ENCODE results near the gene NOSIP.

The NOSIP gene

DNA sequence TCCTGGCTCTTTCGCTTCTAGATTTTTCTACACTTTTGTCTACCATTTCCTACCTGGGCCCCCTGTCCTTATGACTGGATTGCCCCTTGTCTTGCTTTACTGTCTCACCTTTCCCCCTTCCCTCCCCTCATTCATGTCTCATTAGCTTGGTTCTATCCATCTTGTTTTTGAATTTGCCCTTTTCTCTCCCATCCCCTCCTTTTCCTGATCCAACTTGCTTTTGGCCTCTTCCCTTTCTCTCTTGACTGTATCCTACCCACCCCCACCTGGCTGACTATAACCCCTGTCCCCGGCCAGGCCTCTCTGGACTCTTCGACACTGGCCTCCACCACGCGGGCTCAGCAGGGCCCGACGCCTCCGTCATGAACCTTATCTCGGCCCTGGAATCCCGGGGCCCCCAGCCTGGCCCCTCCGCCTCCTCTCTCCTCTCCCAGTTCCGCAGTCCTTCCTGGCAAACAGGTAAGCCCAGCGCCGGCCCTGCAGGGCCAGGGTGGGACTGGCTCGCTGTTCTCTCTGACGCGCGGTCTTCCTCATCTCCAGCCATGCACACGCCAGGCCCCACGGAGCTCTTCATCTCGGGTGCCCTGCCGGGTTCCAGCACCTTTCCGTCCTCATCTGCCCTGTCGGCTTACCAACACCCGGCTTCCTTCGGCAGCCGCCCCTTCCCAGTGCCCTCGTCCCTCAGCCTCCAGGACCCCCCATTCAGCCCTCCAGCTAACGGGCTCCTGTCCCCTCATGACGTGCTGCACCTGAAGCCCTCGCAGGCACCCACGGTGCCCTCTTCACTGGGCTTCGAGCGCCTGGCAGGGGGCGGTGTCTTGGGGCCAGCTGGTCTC lies 14.0 kb upstream of the NOSIP start:
- no peak for DNase-seq

GRCh38 chr19:49593233-49594113 lies 13.1 kb upstream of the NOSIP start:
- peak; percentile 82 for DNase-seq

DNA sequence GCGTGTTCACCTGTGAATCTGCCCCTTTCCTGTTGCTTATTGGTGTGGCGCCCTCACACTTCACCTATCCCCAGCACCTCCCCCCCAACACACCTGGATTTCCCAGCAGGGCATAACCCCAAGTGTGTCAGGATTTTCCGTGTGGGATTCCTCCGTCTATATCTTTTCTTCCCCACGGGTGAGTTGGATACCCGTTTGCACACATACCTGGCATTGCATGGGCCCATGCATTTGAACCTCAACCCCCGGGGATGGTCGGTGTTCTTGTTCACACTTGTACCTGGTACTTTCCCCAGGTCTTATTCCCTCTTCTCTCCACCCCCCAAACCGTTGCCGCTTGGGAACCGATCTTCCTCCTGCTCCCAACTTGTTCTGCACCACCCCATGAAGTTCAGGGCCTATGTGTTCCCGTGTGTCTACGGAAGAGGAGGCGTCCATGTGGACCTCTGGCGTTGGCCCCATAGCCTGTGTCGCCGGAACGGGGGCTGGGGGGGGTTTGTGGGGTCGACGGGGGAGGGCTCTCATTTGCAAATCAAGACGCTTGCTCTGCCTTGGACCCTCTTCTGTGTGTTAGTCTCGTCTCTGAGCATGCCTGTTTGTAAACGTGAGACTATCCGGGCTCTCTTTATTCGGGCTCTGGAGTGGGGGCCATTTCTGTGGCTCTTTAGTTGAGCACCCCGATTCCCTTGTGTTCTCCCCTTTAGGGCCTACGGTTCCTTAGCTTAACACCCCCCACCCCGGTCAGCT lies 12.3 kb upstream of the NOSIP start:
- no peak for DNase-seq

DNA sequence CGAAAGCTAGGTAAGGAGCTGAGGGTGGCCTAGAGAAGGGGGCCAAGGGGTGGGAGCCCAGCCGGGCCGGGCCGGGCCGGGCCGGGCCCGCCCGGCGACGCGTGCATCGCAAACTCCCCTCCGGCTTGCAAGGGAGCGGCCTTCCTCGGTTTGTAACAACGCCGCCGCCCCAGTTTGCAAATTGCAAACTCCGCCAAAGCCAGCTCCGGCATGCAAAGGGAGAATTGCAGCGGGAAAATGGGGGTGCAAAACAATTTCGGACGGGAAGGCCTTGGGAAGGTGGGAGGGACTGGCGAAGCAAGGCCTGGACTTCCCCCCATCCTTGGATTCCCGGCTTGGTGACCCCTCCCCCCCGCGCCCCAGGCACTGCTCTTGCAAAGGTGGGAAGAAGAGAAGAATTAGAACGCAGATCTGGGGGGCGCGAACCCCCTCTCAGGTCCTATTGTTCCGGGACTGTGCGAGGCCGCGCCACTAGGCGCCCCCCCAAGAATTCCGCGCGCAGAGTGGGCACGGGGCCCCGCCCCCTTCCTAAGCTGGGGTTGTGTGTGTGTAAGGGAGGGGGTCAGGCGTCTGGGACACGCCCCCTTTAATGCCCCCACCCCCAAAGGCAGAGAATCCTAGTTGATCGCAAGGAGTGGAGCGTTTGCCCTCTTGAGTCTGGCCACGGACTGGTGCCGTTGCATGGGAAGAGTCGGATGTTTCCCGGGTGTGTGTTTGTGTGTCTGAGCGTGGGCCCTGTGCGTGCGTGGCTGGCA lies 11.6 kb upstream of the NOSIP start:
- peak; percentile 59 for DNase-seq

- peak; percentile 65 for DNase-seq
Observed at GRCh38 chr19:49590971-49591730, 10.8 kb upstream of the NOSIP start, which contains the start of gene PRR12. Gene PRR12, plus strand, starts transcription at chr19:49591182. Its CDS starts 473 bp downstream, at chr19:49591655.

DNA sequence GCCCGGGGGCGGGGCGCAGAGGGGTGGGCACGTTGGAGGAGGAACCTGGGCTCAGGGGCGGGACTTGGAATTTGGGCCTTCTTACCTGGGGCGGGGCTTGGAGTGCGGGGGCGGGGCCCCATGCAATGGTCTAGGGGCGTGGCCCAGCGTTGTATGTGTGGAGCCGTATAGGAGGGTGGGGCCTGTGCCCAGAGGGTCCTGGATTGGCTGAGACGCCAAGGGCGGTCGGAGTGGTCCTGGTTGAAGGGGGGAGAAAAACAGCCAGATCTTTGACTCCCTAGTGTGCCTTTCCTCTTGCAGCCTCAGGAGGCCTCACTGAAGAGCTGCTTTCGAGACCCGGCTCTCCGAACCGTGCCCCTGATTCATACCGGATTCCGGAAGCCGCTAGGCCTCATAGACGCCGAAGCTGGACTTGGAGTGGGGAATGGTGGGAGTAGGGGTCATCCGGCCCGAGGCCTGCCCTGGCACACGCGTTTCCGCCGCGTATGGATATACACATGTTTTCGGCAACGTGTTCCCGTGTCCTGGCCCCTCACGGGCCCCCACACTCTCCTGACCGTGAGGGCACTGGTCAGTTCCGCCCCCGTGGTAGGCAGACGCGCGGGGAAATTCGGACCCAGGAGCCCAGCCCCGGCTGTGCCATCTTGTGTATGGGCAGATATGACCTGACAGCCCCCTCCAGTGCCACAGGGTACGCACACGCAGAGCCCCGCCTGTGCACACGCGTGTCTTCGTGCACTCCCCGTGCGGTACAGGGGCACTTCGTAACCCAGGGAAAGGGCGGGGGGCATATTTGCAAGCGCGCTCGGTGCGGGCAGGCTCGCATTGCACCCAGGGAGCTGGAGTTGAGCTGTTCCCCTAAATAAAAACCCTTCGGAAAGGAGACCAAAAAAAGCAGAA lies 10.0 kb upstream of the NOSIP start:
- peak; percentile 96 for DNase-seq

GRCh38 chr19:49589502-49589905 lies 9.1 kb upstream of the NOSIP start:
- no peak for DNase-seq

GRCh38 chr19:49588365-49589122 lies 8.2 kb upstream of the NOSIP start:
- no peak for DNase-seq

DNA sequence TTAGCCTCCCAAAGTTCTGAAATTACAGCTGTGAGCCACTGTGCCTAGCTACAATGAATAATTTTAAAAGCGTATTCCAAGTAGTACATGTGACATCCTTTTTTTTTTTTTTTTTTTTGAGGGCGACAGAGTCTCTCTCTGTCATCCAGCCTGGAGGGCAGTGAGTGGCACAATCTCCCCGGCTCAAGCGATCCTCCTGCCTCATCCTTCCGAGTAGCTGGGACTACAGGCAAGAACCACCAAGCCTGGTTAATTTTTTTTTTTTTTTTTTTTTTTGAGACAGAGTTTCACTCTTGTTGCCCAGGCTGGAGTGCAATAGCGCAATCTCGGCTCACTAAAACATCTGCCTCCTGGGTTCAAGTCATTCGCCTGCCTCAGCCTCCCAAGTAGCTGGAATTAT lies 6.9 kb upstream of the NOSIP start:
- no peak for DNase-seq

- DNase-seq = no peak
Observed at GRCh38 chr19:49585023-49585422, 4.7 kb upstream of the NOSIP start.

DNA sequence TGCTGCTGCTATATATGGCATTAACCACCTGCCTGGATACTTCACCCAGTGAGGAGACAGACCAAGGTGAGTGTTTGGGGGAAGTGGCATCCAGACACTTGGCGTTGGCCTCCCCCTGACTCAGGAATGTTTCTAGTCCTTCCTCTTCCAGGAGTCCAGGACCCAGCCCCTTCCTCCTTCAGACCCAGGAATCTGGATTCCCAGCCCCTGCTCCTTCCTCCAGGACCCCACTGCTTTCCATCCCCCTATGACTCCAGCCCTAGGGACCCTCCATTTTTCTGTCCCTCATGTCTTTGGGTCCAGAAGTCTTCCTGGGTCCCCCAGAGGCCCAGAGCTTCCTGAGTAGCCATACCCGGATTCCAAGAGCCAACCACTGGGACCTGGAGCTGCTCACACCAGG lies 2.9 kb upstream of the NOSIP start:
- no peak for DNase-seq

DNA sequence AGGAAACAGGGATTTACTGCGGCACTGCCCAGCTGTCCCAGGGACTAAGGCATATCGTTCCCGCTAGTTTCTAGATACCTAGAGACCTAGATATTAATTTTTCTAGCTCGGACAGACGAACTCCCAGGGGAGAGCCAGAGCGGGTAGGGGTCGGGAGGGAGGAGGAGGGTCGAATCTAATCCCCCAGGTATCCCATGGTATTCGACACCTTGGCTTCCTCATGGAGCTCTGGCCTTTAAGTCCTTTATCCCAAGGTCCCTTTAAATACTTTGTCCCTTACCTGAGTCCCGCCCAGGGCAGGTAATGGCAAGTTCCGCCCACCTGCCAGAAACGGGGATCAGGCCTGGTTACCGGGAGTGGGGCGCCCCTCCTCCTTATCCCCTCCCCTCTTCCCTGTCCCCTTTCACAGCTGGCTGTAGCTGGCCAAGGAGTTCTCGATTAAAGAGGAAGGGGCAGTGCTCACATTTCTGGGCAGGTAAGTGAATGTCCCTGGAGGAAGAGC lies 702 bp upstream of the NOSIP start, which contains the start of gene PRRG2:
Gene PRRG2, plus strand, starts transcription at position 310 of the 502 bp plus-strand sequence. CDS start 1,904 bp downstream, outside the sequence.
- DNase-seq = no peak

DNA sequence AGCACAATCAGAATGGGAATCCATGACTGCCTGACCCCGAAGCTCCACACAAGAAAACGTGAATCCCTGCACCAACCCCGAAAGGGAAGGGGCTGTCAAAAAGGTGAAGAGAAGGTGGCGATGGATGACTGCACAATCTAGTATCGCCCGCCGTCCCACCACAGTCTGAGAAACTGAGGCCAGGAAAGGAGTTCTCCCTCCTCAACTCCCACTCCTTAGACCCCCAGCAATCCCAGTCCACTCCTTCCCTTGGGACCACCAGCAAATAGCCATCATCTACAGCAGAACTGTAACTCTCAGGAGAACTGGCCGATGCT lies 451 bp downstream of the NOSIP start:
- no peak for DNase-seq

DNA sequence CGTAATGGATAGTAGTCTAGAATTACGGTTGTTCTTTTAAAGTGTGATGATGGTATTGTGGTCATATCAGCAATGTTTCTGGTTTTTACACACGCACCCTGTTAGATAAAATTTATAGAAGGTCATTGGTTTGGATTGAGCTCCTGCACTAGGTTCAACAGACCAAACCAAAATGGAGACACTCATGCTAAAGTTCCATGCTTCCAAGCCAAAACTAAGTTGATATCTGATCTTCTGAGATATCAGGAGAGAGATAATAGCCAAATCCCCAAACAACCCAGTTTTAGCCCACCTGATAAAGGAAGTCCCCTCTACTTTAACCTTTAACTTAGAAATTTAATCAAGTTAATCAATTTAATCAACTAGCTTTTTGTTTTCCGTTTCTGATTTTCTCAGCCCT lies 1.2 kb downstream of the NOSIP start:
- no peak for DNase-seq

DNA sequence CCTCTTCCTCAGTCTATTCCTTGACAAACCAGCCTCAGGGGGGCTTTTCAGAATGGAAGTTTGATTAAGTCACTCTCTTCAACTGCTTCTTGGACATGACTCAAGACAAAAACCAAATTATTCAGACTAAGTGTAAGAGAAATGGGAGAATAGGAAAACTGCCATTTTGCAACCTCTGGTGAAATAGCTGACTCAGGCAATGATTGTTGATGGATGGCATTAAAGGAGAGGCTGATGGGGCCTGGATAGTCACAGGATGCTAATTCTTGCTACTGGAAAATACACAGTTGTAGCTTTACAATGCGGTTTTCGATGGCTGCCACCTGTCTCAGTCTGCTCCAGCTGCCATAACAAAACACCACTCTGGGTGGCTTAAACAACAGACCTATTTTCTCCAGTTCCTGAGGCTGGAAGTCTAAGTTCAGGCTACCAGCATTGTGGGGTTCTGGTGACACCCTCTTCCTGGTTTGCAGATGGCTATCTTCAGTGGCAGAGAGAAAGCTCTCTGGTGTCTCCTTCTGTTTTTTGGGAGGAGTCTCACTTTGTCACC lies 6.1 kb downstream of the NOSIP start:
- no peak for DNase-seq

DNA sequence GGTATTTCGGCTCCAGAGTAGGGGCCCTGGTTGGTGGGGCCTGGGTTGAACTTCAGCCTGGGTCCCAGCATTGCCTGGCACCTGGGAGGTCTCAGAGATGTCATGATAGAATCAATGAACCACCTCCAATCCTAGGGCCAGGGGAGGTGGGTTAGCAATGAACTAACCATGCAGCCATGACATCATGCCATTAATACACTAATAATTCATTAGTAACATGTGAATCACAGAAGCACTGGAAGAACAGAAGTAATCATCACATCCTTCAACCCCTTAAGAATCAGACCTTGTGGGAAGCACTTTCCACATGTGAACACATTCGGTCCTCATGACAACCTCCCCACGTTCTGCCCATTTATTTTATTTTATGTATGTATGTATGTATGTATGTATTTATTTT lies 6.9 kb downstream of the NOSIP start:
- DNase-seq = no peak

- no peak for DNase-seq
Observed at GRCh38 chr19:49573009-49573408, 7.3 kb downstream of the NOSIP start.

DNA sequence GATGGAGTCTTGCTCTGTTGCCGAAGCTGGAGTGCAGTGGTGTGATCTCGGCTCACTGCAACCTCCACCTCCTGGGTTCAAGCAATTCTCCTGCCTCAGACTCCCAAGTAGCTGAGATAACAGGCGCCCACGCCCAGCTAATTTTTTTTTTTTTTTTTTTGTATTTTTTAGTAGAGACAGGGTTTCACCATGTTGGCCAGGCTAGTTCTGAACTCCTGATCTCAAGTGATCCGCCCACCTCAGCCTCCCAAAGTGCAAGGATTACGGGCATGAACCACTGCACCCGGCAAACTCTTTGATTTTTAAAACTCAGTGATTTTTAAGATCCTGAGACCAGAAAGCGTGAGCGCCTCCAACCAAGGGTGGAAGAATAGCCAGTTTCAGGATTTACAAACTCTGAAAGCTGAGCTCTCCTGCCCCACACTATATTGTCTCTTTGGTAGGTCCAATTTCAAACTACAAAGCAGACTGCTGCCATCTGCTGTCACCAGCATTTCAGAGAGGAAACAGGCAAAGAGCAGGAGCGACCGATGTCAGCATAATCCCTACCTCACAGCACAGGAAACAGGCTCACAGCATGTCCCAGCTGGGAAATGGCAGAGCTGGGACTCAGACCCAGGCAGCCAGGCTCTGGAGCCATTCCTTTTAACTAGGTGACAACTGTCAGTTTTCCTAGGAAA lies 9.2 kb downstream of the NOSIP start:
- no peak for DNase-seq

All from HCEC 1CT (cell line).